Immature natural killer cell (primary cell): ENCODE measurements around the gene TMF1. TPM values are rescaled to one million over a fixed set of nuclear protein-coding genes. Genes with fewer than 3 reads are reported as not detected.

Source experiments
- DNase-seq, 3 donors: peaks; one replicate each; pipeline ENCODE4 v3.0.0; 2022; ENCODE audit warnings: mixed read lengths in 1 of 3
- H3K27ac Mint-ChIP-seq, 6 donors: one replicate each; pipeline ENCODE4 v1.8.0; 2020; ENCODE audit warnings: mixed read lengths in 6 of 6, mild to moderate bottlenecking in 5 of 6, inconsistent platforms in 4 of 6, moderate library complexity in 3 of 6
- H3K27me3 Mint-ChIP-seq, 3 donors: one replicate each; pipeline ENCODE4 v1.8.0; 2020 to 2021; ENCODE audit warnings: low read depth in 3 of 3, mild to moderate bottlenecking in 3 of 3, mixed read lengths in 3 of 3, moderate library complexity in 3 of 3, inconsistent platforms in 1 of 3
- H3K36me3 Mint-ChIP-seq, 3 donors: one replicate each; pipeline ENCODE4 v1.8.0; 2020; ENCODE audit warnings: mixed read lengths in 3 of 3, inconsistent platforms in 2 of 3, mild to moderate bottlenecking in 2 of 3
- H3K4me1 Mint-ChIP-seq, 2 donors: one replicate each; pipeline ENCODE4 v1.8.0; 2020; ENCODE audit warnings: inconsistent platforms in 2 of 2, mild to moderate bottlenecking in 2 of 2, mixed read lengths in 2 of 2, moderate library complexity in 1 of 2
- H3K4me3 Mint-ChIP-seq, 5 donors: one replicate each; pipeline ENCODE4 v1.8.0; 2020; ENCODE audit warnings: mild to moderate bottlenecking in 5 of 5, mixed read lengths in 5 of 5, inconsistent platforms in 3 of 5, moderate library complexity in 3 of 5
- H3K9me3 Mint-ChIP-seq, 6 donors: one replicate each; pipeline ENCODE4 v1.8.0; 2020; ENCODE audit warnings: mild to moderate bottlenecking in 6 of 6, mixed read lengths in 6 of 6, inconsistent platforms in 4 of 6, moderate library complexity in 3 of 6
- polyA plus RNA-seq, 3 donors: library from polyadenylated mRNA; unstranded; fragments of 300-500 nt; fragmentation: Illumina TruSeq; gene quantifications; one replicate each; pipeline ENCODE4 v1.2.3, GENCODE V29; 2021

Gene TMF1
- polyA plus RNA-seq, 3 donors from 2014 or later = 18.5 to 41.0 (median 22.4) TPM

DNA sequence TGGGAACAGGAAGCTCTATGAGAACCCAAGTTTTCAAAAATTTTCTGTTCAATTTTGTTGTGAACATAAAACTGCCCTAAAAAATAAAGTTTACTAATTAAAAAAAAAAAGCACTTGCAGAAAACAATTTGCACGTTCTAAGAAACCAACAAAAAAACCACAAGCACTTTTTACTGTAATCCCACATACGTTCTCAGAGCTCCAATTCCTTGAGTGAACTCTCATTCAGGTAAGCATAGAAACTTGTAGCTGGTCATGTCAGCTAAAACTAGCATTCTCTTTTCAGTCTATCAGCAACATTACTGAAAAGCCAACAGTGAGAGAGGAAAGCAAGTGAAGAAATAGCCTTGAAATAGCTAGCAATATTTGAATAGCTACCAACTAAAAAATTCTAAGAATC, 11.5 kb upstream of the TMF1 start:
- H3K27me3 Mint-ChIP-seq = no peaks in the 10 kb centered on the region
- DNase-seq = no peak
- H3K4me1 Mint-ChIP-seq = peaks cover 28 to 47% of the 10 kb centered on the region in 2 donors
- peak overlapping the region in 1 of 5 donors; percentile 32 for H3K4me3 Mint-ChIP-seq
- H3K9me3 Mint-ChIP-seq = no peaks in the 10 kb centered on the region
- H3K36me3 Mint-ChIP-seq = peaks cover 20 to 41% (median 23%) of the 10 kb centered on the region in 3 donors
- peak overlapping the region; percentile 26 to 76 (median 62) for H3K27ac Mint-ChIP-seq

DNA sequence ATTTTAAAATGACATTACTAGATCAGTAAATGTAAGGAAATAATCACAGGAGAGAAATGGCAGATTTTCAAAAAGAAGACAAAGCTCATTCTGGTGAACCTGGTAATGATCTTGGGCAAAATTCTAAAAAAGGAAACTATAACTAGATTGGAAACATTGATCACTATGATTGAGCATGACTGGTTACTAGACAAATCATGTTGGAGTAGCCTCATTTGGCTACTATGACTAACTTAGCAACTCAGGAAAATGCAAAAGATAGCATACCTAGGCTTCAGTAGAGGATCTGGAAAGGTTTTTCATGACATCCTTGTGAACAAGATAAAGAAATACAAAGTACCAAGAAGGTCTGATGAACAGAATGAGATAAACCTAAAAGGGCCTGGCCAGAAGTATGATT, 7.6 kb upstream of the TMF1 start:
- Mint-ChIP-seq H3K9me3 (no peaks in the 10 kb centered on the region), H3K27me3 (no peaks in the 10 kb centered on the region), H3K27ac (peak overlapping the region; percentile 88 to 98 (median 93)), H3K36me3 (peaks cover 24 to 43% (median 36%) of the 10 kb centered on the region in 3 donors), H3K4me3 (no peak overlapping the region), H3K4me1 (peaks cover 29 to 55% of the 10 kb centered on the region in 2 donors)
- DNase-seq = no peak

DNA sequence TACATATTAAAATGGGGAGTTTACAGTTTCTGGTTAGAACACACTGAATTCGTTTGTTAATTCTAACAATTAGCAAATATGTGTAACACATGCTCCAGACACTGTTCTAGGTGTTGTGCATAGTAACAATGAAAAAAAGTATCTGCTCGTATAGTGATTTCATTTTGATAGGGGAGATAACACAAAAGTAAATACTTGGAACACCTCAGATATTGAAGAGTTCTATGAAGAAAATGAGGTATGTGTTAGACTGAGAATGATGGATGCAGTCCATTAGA, 6.8 kb upstream of the TMF1 start:
- no peak for DNase-seq
- Mint-ChIP-seq H3K4me3 (peak overlapping the region; percentile 37 to 78 (median 74)), H3K27me3 (no peaks in the 10 kb centered on the region), H3K36me3 (peaks cover 24 to 43% (median 36%) of the 10 kb centered on the region in 3 donors), H3K4me1 (peaks cover 27 to 47% of the 10 kb centered on the region in 2 donors), H3K27ac (peak overlapping the region; percentile 88 to 98 (median 93)), H3K9me3 (no peaks in the 10 kb centered on the region)

DNA sequence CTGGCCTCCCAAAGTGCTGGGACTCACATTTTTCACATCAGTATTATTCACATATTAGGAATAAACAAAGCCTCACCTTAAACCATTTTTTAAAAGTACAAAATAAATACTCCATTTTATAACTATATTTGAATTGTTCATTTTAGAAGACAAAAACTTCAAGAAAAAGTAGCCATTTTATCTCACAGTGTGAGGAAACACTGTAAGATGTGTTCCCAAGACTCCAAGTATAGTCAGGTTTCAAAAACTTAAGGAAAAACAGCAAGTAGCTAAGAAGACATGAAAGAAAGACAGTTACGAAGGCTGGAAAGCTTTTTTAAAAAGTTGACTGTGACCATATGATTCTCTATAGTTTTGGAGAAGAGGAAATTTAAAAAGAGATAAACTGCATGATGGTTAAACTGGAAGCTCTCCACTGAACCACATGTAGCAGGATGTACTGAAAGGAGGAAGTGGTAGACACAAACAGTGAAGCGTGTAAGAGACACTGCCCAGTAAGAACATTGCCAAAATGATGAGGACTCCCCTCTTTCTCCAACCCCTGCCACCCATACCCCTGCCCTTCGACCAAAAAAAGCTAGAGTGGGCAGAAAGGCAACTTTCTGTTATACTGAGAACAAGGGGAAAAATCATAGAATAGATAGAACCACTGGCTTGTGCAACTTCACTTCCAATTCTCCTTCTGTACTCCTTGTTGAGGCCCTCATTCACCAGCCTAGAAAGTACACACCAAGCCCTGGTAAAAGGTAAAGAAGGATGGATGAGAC, 6.2 kb upstream of the TMF1 start:
- Mint-ChIP-seq H3K9me3 (no peaks in the 10 kb centered on the region), H3K27me3 (peaks cover 0 to under 1% (median 0%) of the 10 kb centered on the region in 3 donors), H3K4me3 (peak overlapping the region; percentile 37 to 78 (median 74)), H3K27ac (peak overlapping the region; percentile 88 to 98 (median 93)), H3K4me1 (peaks cover 22 to 42% of the 10 kb centered on the region in 2 donors), H3K36me3 (peaks cover 24 to 42% (median 36%) of the 10 kb centered on the region in 3 donors)
- DNase-seq = peak; percentile 44 to 59 (median 57)

DNA sequence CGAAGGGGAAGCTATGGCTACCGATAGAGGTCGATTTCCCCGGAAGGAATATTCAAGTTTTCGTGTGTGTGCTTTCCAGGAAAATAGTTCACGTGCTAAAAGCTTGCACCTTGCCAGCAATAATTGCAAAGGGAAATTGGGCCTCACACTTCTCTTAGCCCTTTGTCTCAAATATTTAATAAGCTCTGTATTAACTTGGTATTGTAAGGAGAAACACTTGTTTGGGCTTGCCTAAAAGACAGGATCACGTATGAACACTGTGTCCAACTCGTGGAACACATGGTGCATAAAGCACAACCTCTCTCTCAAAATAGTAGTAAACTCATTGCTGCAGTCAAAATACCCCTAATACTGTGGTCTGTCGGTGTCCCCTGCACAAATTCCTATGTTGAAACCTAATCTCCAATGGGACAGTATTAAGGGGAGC, 352 bp upstream of the TMF1 start:
- H3K36me3 Mint-ChIP-seq = peaks cover 12 to 23% (median 15%) of the 10 kb centered on the region in 3 donors
- H3K27ac Mint-ChIP-seq = peak overlapping the region; percentile 98
- peaks cover 39 to 64% of the 10 kb centered on the region in 2 donors for H3K4me1 Mint-ChIP-seq
- DNase-seq = no peak
- peak overlapping the region; percentile 93 to 98 (median 96) for H3K4me3 Mint-ChIP-seq
- H3K9me3 Mint-ChIP-seq = no peaks in the 10 kb centered on the region
- H3K27me3 Mint-ChIP-seq = peaks cover 10 to 18% (median 10%) of the 10 kb centered on the region in 3 donors

DNA sequence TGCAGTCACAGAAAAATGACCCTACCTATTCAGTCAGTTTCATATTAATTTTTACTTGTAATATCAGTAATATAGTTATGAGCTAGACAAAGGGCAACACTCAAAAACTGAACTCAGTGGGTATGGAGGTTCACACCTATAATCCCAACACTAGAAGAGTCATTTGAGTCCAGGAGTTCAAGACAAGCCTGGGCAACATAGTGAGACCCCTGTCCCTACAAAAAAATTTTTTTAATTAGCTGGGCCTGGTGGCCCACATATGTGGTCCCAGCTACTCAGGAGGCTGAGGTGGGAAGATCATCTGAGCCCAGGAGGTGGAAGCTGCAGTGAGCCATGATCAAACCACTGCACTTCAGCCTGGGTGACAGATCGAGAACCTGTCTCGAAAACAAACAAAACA, 3.1 kb downstream of the TMF1 start:
- peaks cover 46 to 79% of the 10 kb centered on the region in 2 donors for H3K4me1 Mint-ChIP-seq
- H3K27ac Mint-ChIP-seq = peak overlapping the region in 2 of 6 donors; percentile 22 to 37
- peaks cover 10 to 18% (median 10%) of the 10 kb centered on the region in 3 donors for H3K27me3 Mint-ChIP-seq
- no peak for DNase-seq
- no peaks in the 10 kb centered on the region for H3K9me3 Mint-ChIP-seq
- peak overlapping the region in 4 of 5 donors; percentile 21 to 44 (median 38) for H3K4me3 Mint-ChIP-seq
- peaks cover 15 to 27% (median 15%) of the 10 kb centered on the region in 3 donors for H3K36me3 Mint-ChIP-seq

DNA sequence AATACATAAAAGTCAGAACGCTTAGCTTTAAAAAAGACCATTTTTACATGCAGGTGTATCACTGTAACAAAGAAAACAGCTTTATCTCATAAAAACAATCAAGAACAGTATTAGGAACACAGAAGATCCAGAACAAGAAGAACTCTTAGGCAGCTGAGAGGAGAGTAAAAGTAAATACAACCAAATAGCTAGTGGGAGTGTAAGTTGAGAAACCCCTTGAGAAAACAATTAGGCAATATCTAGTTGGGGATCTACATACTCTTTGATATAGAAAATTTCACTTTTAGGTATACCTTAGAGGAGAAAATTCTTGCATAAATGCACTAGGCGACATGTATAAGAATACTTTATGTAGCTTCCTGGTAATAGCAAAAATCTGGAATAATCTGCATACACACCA, 7.5 kb downstream of the TMF1 start:
- Mint-ChIP-seq H3K27me3 (no peaks in the 10 kb centered on the region), H3K9me3 (no peaks in the 10 kb centered on the region), H3K27ac (peak overlapping the region in 1 of 6 donors; percentile 9), H3K4me3 (no peak overlapping the region), H3K4me1 (peaks cover 24 to 54% of the 10 kb centered on the region in 2 donors), H3K36me3 (peaks cover 28 to 39% (median 31%) of the 10 kb centered on the region in 3 donors)
- DNase-seq = no peak

DNA sequence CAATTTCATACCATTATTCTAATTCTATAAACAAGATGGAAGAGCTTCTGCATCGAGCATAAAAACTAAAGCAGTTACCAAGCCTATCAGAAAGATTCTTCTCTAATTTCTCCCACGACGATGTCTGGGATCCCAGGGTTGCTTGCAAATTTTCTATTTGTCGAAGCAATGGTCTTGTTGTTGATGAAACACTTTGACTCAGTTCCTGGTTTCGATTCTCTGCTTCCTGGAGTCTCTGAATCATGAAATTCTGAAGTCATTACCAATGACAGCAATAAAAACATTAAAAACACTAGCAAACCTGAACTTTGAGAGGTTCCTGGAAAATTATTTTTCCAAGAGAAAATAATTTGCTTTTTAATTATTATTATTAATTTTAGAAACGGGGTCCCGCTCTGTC, 18.7 kb downstream of the TMF1 start:
- Mint-ChIP-seq H3K4me3 (no peak overlapping the region), H3K36me3 (peaks cover 39 to 59% (median 43%) of the 10 kb centered on the region in 3 donors)
- no peak for DNase-seq

DNA sequence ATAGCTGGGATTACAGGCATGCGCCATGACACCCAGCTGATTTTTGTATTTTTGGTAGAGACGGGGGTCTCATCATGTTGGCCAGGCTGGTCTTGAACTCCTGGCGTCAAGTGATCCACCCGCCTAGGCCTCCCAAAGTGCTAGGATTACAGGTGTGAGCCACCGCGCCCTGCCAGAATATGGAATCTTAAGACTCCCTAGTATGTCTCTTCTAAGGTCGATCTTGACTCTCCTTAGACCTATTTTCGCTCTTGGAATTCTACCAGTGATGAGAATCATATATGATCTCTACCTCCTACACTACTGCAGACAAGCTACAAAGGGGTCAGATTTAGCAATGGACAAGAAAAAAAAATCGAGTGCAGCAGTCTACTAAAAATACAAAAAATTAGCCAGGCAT, 19.4 kb downstream of the TMF1 start:
- H3K9me3 Mint-ChIP-seq = no peaks in the 10 kb centered on the region
- H3K27me3 Mint-ChIP-seq = peaks cover 0 to 2% (median 0%) of the 10 kb centered on the region in 3 donors
- no peak for DNase-seq
- no peaks in the 10 kb centered on the region for H3K4me1 Mint-ChIP-seq
- H3K4me3 Mint-ChIP-seq = no peak overlapping the region
- H3K27ac Mint-ChIP-seq = no peak overlapping the region
- H3K36me3 Mint-ChIP-seq = peaks cover 41 to 60% (median 43%) of the 10 kb centered on the region in 3 donors

More for the DNA sequence above, 18.7 kb downstream of the TMF1 start:
- Mint-ChIP-seq H3K27me3 (no peaks in the 10 kb centered on the region), H3K27ac (no peak overlapping the region), H3K9me3 (no peaks in the 10 kb centered on the region), H3K4me1 (no peaks in the 10 kb centered on the region)

DNA sequence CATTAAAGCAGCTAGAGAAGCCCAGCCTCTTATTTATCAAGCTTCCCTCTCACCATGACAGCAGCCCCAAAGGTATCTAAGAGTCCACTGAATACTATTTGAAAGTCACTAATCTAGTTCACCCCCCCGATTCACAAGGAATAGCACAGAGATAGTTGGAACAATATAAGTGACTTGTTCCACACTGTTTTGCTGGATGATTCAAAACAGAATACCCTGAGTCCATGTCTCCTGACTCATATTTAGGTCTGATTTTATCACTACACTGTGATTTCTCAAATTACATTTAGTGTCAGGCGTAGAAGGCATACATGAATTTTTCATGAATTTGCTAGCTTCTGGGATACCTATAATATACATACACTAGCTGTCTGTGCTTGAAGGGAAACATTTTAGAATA, 20.0 kb downstream of the TMF1 start:
- no peak overlapping the region for H3K4me3 Mint-ChIP-seq
- H3K9me3 Mint-ChIP-seq = no peaks in the 10 kb centered on the region
- DNase-seq = no peak
- H3K36me3 Mint-ChIP-seq = peaks cover 42 to 64% (median 46%) of the 10 kb centered on the region in 3 donors
- no peaks in the 10 kb centered on the region for H3K4me1 Mint-ChIP-seq
- H3K27ac Mint-ChIP-seq = peak overlapping the region in 2 of 6 donors; percentile 21 to 30
- peaks cover 0 to 2% (median 0%) of the 10 kb centered on the region in 3 donors for H3K27me3 Mint-ChIP-seq

DNA sequence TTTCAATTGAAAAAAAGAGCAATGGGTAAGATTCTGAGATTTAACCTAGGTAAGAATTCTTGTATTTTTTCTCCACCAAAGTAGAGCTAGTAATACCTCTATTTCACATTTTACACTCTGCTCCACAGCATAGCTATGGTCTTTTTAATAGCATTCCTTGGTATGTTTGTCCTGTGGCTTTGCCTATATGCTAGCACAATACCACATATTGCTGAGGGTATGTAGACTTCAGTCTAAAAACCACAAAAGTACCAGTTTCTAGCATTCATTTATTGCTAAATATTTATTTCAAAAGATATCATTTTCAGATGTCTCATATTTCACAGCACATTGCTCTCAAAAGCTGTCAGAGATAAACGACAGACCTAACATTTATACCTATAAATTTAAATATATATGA, 20.5 kb downstream of the TMF1 start:
- H3K27ac Mint-ChIP-seq = no peak overlapping the region
- H3K27me3 Mint-ChIP-seq = peaks cover 0 to 2% (median 0%) of the 10 kb centered on the region in 3 donors
- peaks cover 42 to 62% (median 49%) of the 10 kb centered on the region in 3 donors for H3K36me3 Mint-ChIP-seq
- H3K9me3 Mint-ChIP-seq = no peaks in the 10 kb centered on the region
- no peaks in the 10 kb centered on the region for H3K4me1 Mint-ChIP-seq
- DNase-seq = no peak
- no peak overlapping the region for H3K4me3 Mint-ChIP-seq

DNA sequence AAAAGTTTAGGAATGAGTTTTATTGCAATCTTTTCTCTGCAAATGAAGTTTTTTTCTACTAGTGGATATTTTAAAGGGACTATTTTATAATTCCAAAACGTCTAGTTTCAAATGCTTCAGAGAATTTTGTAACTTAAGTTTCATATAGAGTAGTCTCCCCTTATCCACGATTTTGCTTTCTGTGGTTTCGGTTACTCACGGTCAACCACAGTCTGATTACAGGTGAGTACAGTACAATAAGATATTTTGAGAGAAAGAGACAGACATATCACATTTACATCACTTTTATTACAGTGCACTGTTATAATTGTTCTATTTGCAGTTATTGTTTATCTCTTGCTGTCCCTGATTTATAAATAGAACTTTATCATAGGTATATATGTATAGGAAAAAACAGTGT, 31.3 kb downstream of the TMF1 start:
- Mint-ChIP-seq H3K4me1 (no peaks in the 10 kb centered on the region), H3K4me3 (no peak overlapping the region), H3K9me3 (no peaks in the 10 kb centered on the region), H3K36me3 (peaks cover 5 to 30% (median 12%) of the 10 kb centered on the region in 3 donors), H3K27me3 (no peaks in the 10 kb centered on the region), H3K27ac (peak overlapping the region in 1 of 6 donors; percentile 28)
- DNase-seq = no peak

DNA sequence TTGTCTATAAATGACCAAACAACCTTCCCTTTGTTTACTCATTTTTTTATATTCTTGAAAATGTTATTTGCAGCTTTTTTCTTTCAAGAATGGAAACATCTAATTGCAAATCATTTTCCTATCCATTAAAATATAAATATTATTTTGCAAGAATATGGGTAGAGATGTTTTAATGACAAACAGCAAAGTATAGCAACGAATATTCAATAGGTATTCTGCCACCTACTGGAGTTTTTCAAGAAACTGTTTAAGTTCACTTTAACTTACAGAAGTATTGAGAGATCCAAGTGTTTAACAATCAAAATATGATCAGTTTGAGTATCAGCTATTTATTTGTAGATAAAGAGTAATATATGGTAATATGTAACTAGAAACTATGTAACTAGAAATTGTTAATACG, 31.7 kb downstream of the TMF1 start:
- no peaks in the 10 kb centered on the region for H3K9me3 Mint-ChIP-seq
- DNase-seq = no peak
- H3K4me3 Mint-ChIP-seq = no peak overlapping the region
- H3K27me3 Mint-ChIP-seq = no peaks in the 10 kb centered on the region
- H3K36me3 Mint-ChIP-seq = peaks cover 5 to 26% (median 7%) of the 10 kb centered on the region in 3 donors
- H3K27ac Mint-ChIP-seq = no peak overlapping the region
- H3K4me1 Mint-ChIP-seq = no peaks in the 10 kb centered on the region

DNA sequence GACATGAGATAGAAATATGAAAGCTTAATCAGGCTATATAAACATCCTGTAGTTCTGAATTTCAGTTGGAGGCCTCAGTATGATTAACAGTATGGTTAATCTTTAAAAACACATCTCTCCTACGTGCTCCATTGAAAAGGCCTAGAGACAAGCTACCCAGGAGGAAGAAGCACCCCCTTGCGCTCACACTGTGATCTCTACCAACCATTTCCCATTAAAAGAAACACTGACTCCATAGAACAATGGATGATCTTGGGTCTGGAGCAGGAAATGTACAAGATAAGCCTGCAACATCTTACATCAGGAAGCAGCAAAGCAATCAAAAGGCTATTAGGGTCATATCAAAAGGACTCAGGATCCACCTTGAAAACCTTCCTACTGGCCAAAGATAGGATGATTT, 35.2 kb downstream of the TMF1 start:
- Mint-ChIP-seq H3K36me3 (peaks cover 0 to 17% (median 0%) of the 10 kb centered on the region in 3 donors), H3K4me3 (no peak overlapping the region), H3K27ac (peak overlapping the region in 1 of 6 donors; percentile 31), H3K4me1 (peaks cover 11 to 23% of the 10 kb centered on the region in 2 donors), H3K9me3 (no peaks in the 10 kb centered on the region), H3K27me3 (peaks cover 0 to 2% (median 2%) of the 10 kb centered on the region in 3 donors)
- DNase-seq = no peak
